ENCODE measurements around the gene CLSTN1. TPM values are rescaled to one million over a fixed set of nuclear protein-coding genes. Genes with fewer than 3 reads are reported as not detected.
A peak's percentile ranks its signal among the peaks of the same experiment; 100 is the strongest.
"Not testable (repeated sequence)": the region's sequence is repeated elsewhere in the genome, so short reads cannot be mapped to it uniquely, and the experiment has no call there.

Gene CLSTN1
- total and polyA plus RNA-seq, 10 donors = 28.8 to 70.7 (median 60.5) TPM

GRCh38 chr1:9755441-9755995 is 68.2 kb downstream of the CLSTN1 start:
- Histone ChIP-seq H3K9me3 (no peaks in the 10 kb centered on the region), H3K36me3 (peaks cover 0 to 51% (median 32%) of the 10 kb centered on the region in 6 donors), H3K27ac (no peak overlapping the region), H3K4me3 (no peak overlapping the region), H3K4me1 (peaks cover 0 to 13% (median 5%) of the 10 kb centered on the region in 6 donors), H3K27me3 (replicated peaks in 1 of 7) (no peaks in the 10 kb centered on the region)
- no peak for TF ChIP-seq POLR2A (IDR thresholded peaks at IDR 0.05)
- TF ChIP-seq POLR2AphosphoS5 (IDR thresholded peaks at IDR 0.05) = no peak
- TF ChIP-seq, protein P1, sequence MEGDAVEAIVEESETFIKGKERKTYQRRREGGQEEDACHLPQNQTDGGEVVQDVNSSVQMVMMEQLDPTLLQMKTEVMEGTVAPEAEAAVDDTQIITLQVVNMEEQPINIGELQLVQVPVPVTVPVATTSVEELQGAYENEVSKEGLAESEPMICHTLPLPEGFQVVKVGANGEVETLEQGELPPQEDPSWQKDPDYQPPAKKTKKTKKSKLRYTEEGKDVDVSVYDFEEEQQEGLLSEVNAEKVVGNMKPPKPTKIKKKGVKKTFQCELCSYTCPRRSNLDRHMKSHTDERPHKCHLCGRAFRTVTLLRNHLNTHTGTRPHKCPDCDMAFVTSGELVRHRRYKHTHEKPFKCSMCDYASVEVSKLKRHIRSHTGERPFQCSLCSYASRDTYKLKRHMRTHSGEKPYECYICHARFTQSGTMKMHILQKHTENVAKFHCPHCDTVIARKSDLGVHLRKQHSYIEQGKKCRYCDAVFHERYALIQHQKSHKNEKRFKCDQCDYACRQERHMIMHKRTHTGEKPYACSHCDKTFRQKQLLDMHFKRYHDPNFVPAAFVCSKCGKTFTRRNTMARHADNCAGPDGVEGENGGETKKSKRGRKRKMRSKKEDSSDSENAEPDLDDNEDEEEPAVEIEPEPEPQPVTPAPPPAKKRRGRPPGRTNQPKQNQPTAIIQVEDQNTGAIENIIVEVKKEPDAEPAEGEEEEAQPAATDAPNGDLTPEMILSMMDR (IDR thresholded peaks at IDR 0.05 in 8 of 11, conservative IDR thresholded peaks at IDR 0.05 in 3 of 11) = no peak
- peak; percentile 35 for DNase-seq
- intact Hi-C loops (cut with DNase I; ENCODE audit: low total_unique reads) = no loop called here
- WGBS, 5 donors = 63 to 75% (median 71%) methylated on average over 10 of the region's 10 CpGs

DNA sequence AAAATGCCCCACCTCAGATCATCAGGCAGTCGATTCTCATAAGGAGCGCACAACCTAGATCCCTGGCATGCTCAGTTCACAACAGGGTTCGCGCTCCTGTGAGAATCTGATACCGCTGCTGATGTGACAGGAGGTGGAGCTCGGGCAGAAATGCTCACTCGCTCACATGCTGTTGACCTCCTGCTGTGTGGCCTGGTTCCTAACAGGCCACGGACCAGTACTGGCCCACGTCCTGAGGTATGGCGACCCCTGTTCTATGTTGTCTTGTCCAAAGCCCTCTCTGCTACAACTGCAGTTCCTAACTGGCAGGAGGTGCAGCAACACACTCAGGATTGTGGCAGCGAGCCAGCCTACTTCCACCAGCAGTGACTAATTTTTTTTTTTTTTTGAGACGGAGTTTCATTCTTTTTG is 70.6 kb downstream of the CLSTN1 start:
- TF ChIP-seq POLR2A (IDR thresholded peaks at IDR 0.05) (no peak), POLR2AphosphoS5 (IDR thresholded peaks at IDR 0.05) (no peak)
- TF ChIP-seq, protein P1 (IDR thresholded peaks at IDR 0.05 in 8 of 11, conservative IDR thresholded peaks at IDR 0.05 in 3 of 11) = no peak
- H3K9me3 ChIP-seq = no peaks in the 10 kb centered on the region
- DNase-seq = no peak
- H3K27me3 ChIP-seq (replicated peaks in 1 of 7) = no peaks in the 10 kb centered on the region
- H3K27ac ChIP-seq = no peak overlapping the region
- H3K4me1 ChIP-seq = peaks cover 0 to 6% (median 0%) of the 10 kb centered on the region in 6 donors
- 88 to 94% (median 91%) methylated on average over 12 of the region's 12 CpGs for WGBS, 5 donors
- H3K36me3 ChIP-seq = peaks cover 8 to 75% (median 53%) of the 10 kb centered on the region in 6 donors
- no peak overlapping the region for H3K4me3 ChIP-seq
- intact Hi-C loops (cut with DNase I; ENCODE audit: low total_unique reads) = no loop called here

DNA sequence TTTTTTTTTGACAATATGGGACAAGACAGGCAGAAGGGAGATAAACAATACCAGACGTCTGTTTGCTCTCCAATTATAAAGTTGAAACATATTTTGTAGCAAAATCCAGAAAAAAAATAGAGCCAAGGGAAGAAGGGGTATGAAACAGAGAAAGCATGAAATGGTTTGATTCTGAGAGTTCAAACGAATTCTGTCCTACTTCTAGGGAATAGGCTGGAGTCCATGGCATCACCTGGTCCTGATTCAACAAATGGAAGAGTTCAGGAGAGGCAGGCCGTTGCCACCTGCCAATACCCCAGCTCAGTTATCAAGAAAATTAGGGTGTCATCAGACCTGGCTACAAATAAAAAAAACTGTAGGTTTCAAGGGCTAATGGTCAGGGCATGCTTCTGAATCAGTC is 71.8 kb downstream of the CLSTN1 start:
- no peak overlapping the region for H3K4me3 ChIP-seq
- peaks cover 0 to 6% (median 0%) of the 10 kb centered on the region in 6 donors for H3K4me1 ChIP-seq
- 79 to 89% (median 87%) methylated on average over 3 of the region's 3 CpGs for WGBS, 5 donors
- no peaks in the 10 kb centered on the region for H3K9me3 ChIP-seq
- H3K27me3 ChIP-seq (replicated peaks in 1 of 7) = no peaks in the 10 kb centered on the region
- no peak overlapping the region for H3K27ac ChIP-seq
- intact Hi-C loops (cut with DNase I; ENCODE audit: low total_unique reads) = no loop called here
- no peak for DNase-seq
- H3K36me3 ChIP-seq = peaks cover 8 to 86% (median 54%) of the 10 kb centered on the region in 6 donors
- TF ChIP-seq, protein P1 (IDR thresholded peaks at IDR 0.05 in 8 of 11, conservative IDR thresholded peaks at IDR 0.05 in 3 of 11) = no peak
- TF ChIP-seq POLR2A (IDR thresholded peaks at IDR 0.05) = no peak
- no peak for TF ChIP-seq POLR2AphosphoS5 (IDR thresholded peaks at IDR 0.05)

GRCh38 chr1:9749361-9749760 is 74.4 kb downstream of the CLSTN1 start:
- Histone ChIP-seq H3K36me3 (peaks cover 8 to 100% (median 64%) of the 10 kb centered on the region in 6 donors), H3K27me3 (replicated peaks in 1 of 7) (no peaks in the 10 kb centered on the region), H3K27ac (no peak overlapping the region), H3K9me3 (no peaks in the 10 kb centered on the region), H3K4me3 (no peak overlapping the region), H3K4me1 (no peaks in the 10 kb centered on the region)
- 97 to 100% (median 98%) methylated on average over 14 of the region's 14 CpGs for WGBS, 5 donors
- intact Hi-C loops (cut with DNase I; ENCODE audit: low total_unique reads) = no loop called here
- no peak for DNase-seq
- TF ChIP-seq POLR2A (IDR thresholded peaks at IDR 0.05) (no peak), POLR2AphosphoS5 (IDR thresholded peaks at IDR 0.05) (no peak)
- TF ChIP-seq, protein P1 (IDR thresholded peaks at IDR 0.05 in 8 of 11, conservative IDR thresholded peaks at IDR 0.05 in 3 of 11) = no peak

- H3K9me3 ChIP-seq; intact Hi-C loops (cut with DNase I; ENCODE audit: low total_unique reads); H3K27ac ChIP-seq; DNase-seq; H3K27me3 ChIP-seq (replicated peaks in 1 of 7); H3K4me1 ChIP-seq; H3K4me3 ChIP-seq: not testable (repeated sequence)
- H3K36me3 ChIP-seq = peaks cover 8 to 100% (median 69%) of the 10 kb centered on the region in 6 donors
- WGBS, 5 donors = 95 to 97% (median 97%) methylated on average over 9 of the region's 9 CpGs
These were observed 75.4 kb downstream of the CLSTN1 start for GRCh38 chr1:9748391-9748790.

Data from spleen (tissue), 11 donors.